Putamen (tissue), 1 donor: Measurements from ENCODE around the gene EXOG.

Experiments
- DNase-seq: peaks from one replicate; pipeline ENCODE4 v3.0.0-alpha.2; 2016; ENCODE audit warnings: low spot score

The EXOG gene

DNA sequence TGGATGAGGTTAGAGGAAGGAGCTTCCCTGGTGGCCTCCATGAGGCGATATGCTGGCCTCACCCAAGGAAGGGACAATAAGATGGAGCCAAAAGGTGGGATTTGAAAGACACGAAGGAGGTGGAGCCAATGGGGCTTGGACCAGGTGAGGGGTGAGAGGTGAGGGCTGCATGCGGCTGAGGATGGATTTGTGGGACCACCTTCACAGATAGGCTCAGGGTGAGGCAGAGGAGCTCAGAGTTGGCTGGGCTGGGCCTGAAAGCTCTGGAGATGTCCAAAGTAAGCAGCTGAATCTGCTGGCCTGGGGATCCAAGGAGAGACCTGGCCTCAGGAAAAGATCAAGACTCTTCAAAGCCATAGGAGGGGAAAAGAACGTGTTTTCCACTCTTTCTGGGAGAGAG is 49.8 kb downstream of the EXOG start:
- DNase-seq: no peak

DNA sequence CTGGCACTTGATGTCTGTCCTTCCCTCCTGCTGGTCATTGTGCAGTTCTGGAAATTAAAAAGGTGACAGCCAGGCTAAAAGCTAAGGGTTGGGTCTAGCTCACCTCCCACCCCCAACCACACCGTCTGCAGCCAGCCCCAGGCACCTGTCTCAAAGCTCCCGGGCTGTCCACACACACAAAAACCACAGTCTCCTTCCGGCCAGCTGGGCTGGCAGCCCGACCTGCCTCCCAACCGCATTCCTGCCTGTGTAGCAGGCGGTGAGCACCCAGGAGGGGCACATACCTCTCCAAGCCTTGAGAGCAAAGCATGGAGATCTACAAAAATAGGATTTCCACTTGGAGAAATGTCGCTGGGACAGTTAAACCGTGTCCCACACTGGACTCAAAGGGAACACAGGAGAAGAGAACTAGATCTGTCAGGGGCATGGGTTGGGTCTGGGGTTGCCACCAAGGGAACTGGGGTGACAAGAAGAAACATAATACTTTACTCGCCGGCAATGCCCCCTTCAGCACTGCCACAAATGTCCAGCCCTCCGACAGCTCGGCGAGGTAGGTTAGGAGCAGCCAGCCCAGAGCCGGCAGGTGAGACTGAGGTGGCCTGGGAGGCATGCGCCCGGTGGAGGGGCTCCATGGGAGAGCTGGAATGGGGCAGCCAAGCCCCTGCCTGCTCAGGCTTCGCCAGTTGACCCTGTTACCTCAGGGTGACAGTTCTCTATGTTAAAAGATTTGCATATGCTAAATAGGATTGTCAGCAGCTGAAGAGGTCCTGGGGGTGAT is 52.2 kb downstream of the EXOG start:
- no peak for DNase-seq

DNA sequence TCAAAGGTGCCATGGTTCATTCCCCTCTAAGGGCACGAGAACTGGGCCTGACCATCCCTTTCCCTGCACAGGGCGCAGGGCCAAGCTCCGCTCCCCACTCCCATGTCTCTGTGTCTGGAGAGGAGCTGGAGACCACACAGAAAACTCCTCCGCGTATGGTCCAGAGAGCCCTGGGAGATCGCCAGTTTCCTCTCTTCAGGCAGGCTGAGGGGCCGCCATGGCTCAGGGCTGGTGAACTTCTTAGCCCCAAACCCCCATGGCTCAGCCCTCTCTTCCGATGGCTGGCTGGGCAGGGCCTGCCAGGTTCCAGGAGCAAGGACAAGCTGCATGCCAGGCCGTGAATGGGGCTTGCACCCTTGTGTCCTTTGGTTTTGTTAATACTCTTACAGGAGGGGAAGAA is 52.9 kb downstream of the EXOG start:
- no peak for DNase-seq

GRCh38 chr3:38549486-38549885 is 53.3 kb downstream of the EXOG start:
- no peak for DNase-seq

- no peak for DNase-seq
Observed at GRCh38 chr3:38549957-38550840, 54.1 kb downstream of the EXOG start.

- no peak for DNase-seq
Observed at GRCh38 chr3:38551026-38551832, 55.1 kb downstream of the EXOG start.

GRCh38 chr3:38552364-38552763 is 56.2 kb downstream of the EXOG start:
- DNase-seq: no peak

- no peak for DNase-seq
Observed at GRCh38 chr3:38553071-38553470, 56.9 kb downstream of the EXOG start.

DNA sequence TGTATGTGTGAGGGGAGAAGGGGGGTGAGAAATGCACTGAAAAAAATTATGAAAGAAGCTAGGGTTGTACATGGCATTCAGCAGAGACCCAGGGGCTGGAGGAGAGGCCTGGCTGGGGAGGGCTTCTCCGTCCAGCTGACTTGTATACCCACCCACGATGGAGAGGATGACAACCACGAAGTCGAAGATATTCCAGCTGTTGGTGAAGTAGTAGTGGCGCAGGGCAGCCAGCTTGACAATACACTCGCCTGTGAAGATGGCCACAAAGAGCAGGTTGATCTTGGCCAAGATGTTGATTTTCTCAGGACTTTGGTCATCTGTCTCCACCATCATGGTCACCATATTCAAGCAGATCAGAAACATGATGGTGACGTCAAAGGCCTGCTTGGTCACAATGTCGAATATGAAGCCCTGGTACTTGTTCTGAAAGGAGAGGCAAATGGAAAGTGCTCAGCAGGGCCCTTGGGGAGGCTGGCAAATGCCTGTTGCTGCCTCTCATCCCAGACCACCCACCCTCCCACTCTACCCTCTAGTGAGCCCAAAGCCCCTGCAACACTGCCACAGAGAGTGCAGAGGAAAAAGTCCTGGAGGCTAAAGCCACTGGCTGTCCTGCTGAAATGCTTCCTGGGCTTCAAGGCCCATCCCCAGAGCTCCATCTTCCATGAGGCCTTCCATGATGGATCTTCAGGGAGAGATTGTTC is 58.1 kb downstream of the EXOG start:
- no peak for DNase-seq

GRCh38 chr3:38555149-38555840 is 59.2 kb downstream of the EXOG start:
- no peak for DNase-seq

DNA sequence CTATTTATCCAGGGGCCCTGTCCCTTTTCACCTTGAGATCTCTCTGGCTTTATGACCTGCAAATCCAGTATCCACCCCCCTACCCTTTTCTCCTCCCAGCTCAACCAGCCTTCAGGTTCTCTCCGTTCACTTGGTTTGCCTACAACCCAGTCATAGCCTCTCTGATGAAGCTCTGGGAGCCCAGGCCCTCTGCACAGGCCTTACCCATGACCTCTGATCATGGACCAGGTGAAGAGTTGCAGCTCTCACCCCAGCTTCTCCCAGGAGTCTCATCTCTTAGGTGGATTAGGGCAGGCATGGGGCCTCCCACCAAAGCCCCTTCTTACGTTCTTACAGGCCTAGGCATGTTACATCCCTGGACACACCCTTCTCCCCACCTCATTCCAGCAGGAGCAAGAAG is 59.8 kb downstream of the EXOG start:
- no peak for DNase-seq

- DNase-seq: no peak
Observed at GRCh38 chr3:38556640-38557358, 60.7 kb downstream of the EXOG start.

DNA sequence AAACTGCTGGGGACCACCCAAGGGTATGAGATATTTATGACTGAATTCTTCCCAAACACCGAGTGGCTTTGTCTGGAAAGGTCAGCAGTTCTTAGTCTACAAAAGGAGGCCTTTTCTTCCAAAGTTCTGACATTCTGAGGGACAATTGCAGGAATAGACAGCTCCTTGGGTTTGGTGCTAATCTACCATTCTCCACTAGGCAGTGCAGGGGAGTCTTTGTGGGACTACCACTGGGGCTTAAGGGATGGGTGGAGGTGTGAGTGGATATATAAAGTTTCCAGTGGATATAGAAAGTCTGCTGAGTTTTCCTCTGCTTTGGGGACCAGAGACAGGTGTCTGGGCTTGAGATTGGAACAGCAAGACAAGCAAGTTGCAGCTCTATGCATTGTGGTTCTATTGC is 62.7 kb downstream of the EXOG start:
- DNase-seq: no peak

DNA sequence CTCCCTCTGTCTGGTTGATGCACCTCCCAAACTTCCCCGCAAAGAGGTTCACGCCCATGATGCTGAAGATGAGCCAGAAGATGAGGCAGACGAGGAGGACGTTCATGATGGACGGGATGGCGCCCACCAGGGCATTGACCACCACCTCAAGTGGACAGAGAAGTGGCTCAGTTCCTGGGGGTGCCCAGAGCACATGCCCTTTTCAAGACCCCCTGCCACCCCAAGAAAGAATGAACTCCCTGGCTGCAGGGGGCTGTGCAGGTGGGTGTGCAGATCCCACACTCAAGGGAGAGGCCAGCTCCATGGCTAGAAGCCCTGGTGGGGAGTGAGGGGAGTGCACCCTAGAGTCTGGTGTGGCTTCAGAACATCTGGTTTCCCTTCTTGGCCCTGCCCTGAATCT is 64.1 kb downstream of the EXOG start:
- DNase-seq: no peak

- no peak for DNase-seq
Observed at GRCh38 chr3:38560996-38561717, 65.0 kb downstream of the EXOG start.

- DNase-seq: no peak
Observed at GRCh38 chr3:38561746-38562466, 65.8 kb downstream of the EXOG start.

GRCh38 chr3:38562467-38562925 is 66.4 kb downstream of the EXOG start:
- DNase-seq: no peak

DNA sequence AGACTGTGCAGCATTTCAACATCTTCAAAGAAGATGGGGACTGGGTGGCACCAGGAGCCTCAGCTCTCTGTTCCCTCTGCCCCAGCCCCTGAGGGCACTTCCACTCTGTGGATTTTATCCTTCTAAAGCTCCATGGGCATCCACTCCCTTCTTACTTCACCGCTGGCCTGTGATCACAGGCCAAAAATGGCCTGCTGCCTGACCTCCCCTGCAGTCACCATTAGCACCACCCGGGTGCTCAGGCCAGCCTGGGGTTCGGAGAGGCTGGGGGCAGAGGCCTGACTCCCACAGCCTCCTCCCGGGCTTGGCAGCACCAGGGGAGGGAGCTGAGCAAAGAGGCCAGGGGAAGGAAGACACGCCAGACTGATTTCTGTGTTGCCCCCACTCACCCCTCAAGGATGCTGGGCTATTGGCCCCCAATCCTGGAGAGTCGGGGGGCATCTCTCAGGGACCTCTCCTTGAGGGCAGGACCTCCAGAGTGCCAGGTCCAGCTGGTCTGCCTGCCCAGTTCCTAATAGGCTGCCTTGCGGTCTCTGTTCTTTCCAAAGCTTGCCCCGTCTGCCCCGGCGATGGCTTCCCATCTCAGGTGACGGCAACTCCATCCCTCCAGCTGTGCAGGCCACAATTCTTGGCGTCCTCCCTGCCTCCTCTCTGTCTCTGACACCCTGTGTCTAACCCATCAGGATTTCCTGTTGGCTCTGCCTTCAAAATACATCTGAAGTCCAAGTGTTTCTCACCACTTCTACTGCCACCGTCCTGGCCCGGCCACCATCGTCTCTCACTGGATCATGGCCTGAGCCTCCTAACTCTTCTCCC is 67.1 kb downstream of the EXOG start:
- no peak for DNase-seq
